OCI-LY3 (cell line): Measurements from ENCODE around the gene HSD3B2.

Experiments
- EZH2phosphoT487 ChIP-seq: fragments of 200-600 bp; shearing (Covaris generic); IDR thresholded peaks from 2 replicates; pipeline ENCODE4 v1.6.1; 2018; ENCODE audit warnings: antibody characterized with exemption, mixed run types, low read depth
- TF ChIP-seq, protein P1 (sequence below): fragments of 200-600, 300-600 bp; sonication (generic); IDR thresholded peaks from 2 replicates; pipeline ENCODE4 v1.5.1; 2014; ENCODE audit warnings: antibody characterized with exemption, low read length, low read depth

DNA sequence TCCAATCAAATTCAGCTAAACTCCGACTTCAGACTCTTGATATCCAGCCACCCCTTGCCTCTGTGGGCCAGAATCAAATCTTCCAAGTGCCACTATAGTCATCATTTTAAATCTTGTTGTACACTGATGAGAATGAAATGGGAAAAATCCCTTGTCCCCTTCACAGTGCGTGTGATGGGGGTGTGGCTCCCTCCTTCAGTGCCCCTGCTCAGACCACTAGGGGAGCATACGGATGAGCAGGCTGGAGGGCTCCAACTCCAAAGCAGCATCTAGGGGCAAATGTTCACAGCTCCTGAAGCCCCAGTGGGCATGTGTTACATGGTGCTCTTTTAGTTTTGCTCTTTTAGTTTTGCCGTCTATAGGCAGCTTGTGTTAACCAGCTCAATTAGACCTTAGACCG lies 56.6 kb downstream of the HSD3B2 start:
- TF ChIP-seq, protein P1, sequence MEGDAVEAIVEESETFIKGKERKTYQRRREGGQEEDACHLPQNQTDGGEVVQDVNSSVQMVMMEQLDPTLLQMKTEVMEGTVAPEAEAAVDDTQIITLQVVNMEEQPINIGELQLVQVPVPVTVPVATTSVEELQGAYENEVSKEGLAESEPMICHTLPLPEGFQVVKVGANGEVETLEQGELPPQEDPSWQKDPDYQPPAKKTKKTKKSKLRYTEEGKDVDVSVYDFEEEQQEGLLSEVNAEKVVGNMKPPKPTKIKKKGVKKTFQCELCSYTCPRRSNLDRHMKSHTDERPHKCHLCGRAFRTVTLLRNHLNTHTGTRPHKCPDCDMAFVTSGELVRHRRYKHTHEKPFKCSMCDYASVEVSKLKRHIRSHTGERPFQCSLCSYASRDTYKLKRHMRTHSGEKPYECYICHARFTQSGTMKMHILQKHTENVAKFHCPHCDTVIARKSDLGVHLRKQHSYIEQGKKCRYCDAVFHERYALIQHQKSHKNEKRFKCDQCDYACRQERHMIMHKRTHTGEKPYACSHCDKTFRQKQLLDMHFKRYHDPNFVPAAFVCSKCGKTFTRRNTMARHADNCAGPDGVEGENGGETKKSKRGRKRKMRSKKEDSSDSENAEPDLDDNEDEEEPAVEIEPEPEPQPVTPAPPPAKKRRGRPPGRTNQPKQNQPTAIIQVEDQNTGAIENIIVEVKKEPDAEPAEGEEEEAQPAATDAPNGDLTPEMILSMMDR = no peak
- TF ChIP-seq EZH2phosphoT487 = no peak
